HG03457 (cell line): ENCODE results near the gene TMEM87B.
"Not testable (repeated sequence)": the region's sequence is repeated elsewhere in the genome, so short reads cannot be mapped to it uniquely, and the experiment has no call there.

ENCODE experiments used
- ATAC-seq: cut with Tn5 transposase; IDR thresholded peaks from one replicate; pipeline ENCODE4 v1.9.1; 2021; ENCODE audit warnings: moderate number of reproducible peaks; ENCODE audit not compliant: unreplicated experiment

TMEM87B gene

GRCh38 chr2:112032689-112033465, 22.2 kb upstream of the TMEM87B start:
- ATAC-seq, result no peak

DNA sequence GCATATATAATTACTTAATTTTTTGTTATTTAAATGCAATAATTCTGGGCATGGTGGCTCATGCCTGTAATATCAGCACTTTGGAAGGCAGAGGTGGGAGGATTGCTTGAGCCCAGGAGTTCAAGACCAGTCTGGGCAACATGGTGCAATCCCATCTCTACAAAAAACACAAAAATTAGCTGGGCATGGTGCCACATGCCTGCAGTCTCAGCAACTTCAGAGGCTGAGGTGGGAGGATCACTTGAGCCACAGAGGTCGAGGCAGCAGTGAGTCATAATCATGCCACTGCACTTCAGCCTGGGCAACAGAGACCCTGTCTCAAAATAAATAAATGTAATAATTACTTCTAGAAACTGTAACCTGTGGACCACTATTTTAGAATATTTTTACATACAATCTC, 21.5 kb upstream of the TMEM87B start:
- no peak for ATAC-seq

- ATAC-seq, result no peak
Measured at GRCh38 chr2:112034924-112035323, 20.1 kb upstream of the TMEM87B start.

DNA sequence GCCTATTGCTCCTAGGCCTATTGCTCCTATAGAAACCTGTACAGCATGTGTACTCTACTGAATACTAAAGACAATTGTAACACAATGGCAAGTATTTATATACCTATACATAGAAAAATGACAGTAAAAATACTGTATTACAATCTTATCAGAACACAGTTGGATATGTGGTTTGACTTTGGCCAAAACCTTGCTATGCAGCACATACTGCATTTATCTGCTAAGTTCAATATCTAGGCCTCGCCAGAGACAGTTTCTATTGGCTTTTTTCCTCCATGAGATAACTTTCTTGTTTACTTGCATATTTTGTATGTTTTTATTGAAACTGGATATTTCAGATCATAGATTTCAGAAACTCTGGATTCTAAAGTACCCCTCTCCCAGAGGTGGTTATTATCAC, 19.3 kb upstream of the TMEM87B start:
- no peak for ATAC-seq

GRCh38 chr2:112039556-112039955, 15.5 kb upstream of the TMEM87B start:
- not testable (repeated sequence) for ATAC-seq

- not testable (repeated sequence) for ATAC-seq
Measured at GRCh38 chr2:112040066-112040465, 15.0 kb upstream of the TMEM87B start.

- ATAC-seq, result not testable (repeated sequence)
Measured at GRCh38 chr2:112041460-112041859, 13.6 kb upstream of the TMEM87B start.

GRCh38 chr2:112045446-112046014, 9.5 kb upstream of the TMEM87B start:
- no peak for ATAC-seq

- ATAC-seq, result no peak
Measured at GRCh38 chr2:112046231-112046630, 8.8 kb upstream of the TMEM87B start.

DNA sequence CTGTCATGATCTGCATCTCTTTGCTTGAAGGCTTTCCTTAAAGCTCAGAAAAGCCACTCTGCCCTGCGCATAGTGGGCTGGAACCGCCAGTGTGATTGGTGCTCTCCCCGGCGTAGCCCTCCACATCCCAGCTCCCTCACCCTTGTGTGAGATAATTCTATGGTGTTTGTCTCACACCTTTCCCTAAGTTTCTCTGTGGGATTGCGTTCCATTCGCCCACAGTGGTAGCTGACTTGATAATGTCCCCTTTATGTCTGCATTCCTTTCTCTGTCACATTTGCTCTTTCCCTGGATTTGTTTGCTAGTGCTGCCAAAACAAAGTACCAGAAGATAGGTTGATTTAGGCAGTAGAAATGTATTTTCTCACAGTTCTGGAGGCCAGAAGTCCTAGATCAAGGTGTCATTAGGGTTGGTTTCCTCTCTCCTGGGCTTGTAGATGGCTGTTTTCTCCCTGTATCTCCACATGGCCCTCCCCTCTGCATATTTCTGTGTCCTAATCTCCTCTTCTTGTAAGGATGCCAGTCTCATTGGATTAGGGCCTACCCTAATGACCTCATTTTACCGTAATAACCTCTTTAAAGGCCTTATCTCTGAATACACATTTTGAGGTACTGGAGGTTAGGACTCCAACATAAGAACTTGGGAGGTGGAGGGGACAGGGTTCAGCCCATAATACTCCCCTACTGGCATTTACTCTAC, 7.4 kb upstream of the TMEM87B start:
- no peak for ATAC-seq

- ATAC-seq, result no peak
Measured at GRCh38 chr2:112048236-112048592, 6.9 kb upstream of the TMEM87B start.

GRCh38 chr2:112048887-112049286, 6.2 kb upstream of the TMEM87B start:
- ATAC-seq, result no peak

DNA sequence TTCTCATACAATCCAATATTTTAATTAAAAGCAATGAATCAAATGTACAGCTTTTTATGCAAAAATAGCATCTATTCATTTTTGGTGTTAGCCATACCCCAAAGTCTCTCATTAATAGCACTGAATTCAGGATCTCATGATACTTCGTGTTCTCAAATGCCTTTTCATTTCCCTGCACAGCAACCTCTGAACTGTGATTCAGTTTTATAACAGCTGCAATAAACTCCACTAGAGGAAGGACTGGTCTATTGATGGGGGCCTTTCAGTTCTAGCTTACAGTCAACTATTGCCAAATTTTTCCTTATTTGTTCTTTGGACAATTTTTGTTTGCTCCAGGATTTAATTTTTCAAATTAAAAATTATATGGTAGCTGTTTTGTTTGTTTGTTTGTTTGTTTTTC, 4.8 kb upstream of the TMEM87B start:
- no peak for ATAC-seq

GRCh38 chr2:112053917-112054846, 887 bp upstream of the TMEM87B start:
- ATAC-seq, result peak; percentile 56

- no peak for ATAC-seq
Measured at GRCh38 chr2:112055730-112056625, 909 bp downstream of the TMEM87B start.

- no peak for ATAC-seq
Measured at GRCh38 chr2:112056626-112056987, 1.5 kb downstream of the TMEM87B start.

- no peak for ATAC-seq
Measured at GRCh38 chr2:112059671-112060070, 4.6 kb downstream of the TMEM87B start.

GRCh38 chr2:112061299-112061698, 6.2 kb downstream of the TMEM87B start:
- ATAC-seq, result no peak

DNA sequence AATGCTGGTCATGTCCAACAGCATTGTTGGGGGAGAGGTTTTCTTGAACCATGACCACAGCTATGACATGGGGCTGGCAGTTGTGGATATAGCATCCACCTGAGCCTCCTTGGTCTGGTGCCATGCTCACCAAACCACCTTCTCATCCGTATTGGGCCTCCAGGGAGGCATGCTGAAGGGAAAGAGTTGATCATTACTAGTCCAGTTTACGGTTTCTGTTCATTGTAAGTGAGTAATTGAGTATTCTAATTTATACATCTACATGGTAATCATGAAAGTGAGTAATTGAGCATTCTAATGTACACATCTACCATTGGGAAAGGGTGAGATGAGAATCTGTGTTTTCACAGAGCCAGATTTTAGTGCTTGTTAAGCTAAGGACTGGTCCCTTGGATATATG, 6.8 kb downstream of the TMEM87B start:
- no peak for ATAC-seq

DNA sequence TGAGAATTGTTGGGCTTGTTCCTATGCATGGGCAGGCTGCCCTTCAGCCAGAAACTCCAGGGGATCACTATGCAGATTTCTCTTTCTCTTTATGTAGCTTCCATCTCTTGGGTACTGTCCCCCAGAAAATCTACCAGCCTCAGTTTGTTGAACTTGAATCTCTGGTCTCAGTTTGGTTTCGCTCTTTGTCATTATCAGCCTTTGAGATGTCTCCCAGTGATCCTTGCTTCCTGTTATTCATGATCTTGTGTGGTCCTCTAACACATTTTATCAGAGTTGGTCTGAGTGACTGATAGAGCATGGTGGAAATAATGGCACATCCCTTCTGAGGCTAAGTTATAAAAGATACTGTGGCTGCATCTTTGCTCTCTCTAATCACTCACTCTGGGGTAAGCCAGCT, 7.8 kb downstream of the TMEM87B start:
- no peak for ATAC-seq
